Measurements from ENCODE around the gene HYAL3.

DNA sequence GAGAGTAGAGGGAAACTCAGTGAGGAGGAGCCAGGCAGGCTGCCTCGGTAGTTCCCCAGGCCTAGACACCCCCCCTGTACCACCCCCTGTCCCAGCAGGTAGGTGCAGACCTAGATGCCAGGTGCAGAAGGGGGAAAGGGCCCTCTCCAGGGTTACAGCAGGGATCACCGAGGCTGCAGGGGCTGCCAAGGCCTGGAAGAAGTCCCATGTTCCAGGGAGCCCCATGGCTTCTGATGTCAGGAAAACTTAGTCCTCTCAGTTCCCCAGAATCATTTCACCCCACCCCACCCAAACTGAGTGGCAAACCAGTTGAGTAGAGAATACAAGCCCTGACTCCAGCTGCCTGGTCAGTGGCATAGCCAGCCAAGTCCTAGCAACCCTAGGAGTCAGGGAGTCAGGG lies 37.7 kb downstream of the HYAL3 start:
- no peak for TF ChIP-seq EP300 (IDR thresholded peaks at IDR 0.05; ENCODE audit: borderline replicate concordance in 1 of 2, control insufficient read depth in 1 of 2, low read depth in 2 of 2, low read length in 2 of 2)
- TF ChIP-seq ZNF384 (IDR thresholded peaks at IDR 0.05; ENCODE audit: borderline replicate concordance, low read depth, low read length), result no peak
- no peak for TF ChIP-seq CREM (IDR thresholded peaks at IDR 0.05; ENCODE audit: low read depth)
- TF ChIP-seq EGR1 (IDR thresholded peaks at IDR 0.05; ENCODE audit: borderline replicate concordance in 1 of 2, low read depth in 2 of 2, low read length in 2 of 2), result no peak
- TF ChIP-seq ZZZ3 (IDR thresholded peaks at IDR 0.05; ENCODE audit: control insufficient read depth, insufficient read length, low read depth), result no peak
- TF ChIP-seq RAD21 (IDR thresholded peaks at IDR 0.05; ENCODE audit: insufficient read depth, low read depth, low read length), result no peak
- TF ChIP-seq RAD51 (IDR thresholded peaks at IDR 0.05), result no peak
- no peak for TF ChIP-seq PKNOX1 (IDR thresholded peaks at IDR 0.05)
- TF ChIP-seq DPF2 (IDR thresholded peaks at IDR 0.05), result no peak

Measured in GM12878 (cell line).